ENCODE measurements around the gene DNTT.

DNTT gene

DNA sequence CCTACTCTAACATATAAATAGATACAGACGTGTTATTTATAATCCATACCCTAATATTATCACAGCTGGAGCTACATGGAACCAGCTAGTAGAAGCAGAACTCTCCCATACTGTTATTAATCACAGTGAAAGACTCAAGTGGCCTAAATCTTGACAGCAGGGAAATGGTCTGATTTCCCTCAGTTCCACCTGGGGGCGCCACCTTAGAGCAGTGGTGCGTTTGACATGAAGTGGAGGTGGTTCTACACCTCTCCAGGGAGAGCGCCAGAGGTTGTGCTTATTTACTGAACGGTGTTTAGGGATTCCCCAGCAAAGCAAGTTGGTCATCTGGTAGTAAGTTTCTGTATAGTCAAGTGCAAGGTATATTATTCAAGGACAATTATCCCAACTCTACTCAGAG, 17.6 kb downstream of the DNTT start:
- Histone ChIP-seq H3K4me1 (ENCODE audit: control insufficient read depth, insufficient read depth, low read length) (no peaks in the 10 kb centered on the region), H3K4me3 (ENCODE audit: low read length) (no peak overlapping the region), H3K27me3 (ENCODE audit: control insufficient read depth, insufficient read depth, low read length) (peaks cover 3% of the 10 kb centered on the region), H3K36me3 (ENCODE audit: control insufficient read depth, insufficient read depth, low read length) (no peaks in the 10 kb centered on the region), H3K9me3 (ENCODE audit: control insufficient read depth, low read length) (no peaks in the 10 kb centered on the region), H3K9ac (ENCODE audit: low read length) (no peak overlapping the region)

DNA sequence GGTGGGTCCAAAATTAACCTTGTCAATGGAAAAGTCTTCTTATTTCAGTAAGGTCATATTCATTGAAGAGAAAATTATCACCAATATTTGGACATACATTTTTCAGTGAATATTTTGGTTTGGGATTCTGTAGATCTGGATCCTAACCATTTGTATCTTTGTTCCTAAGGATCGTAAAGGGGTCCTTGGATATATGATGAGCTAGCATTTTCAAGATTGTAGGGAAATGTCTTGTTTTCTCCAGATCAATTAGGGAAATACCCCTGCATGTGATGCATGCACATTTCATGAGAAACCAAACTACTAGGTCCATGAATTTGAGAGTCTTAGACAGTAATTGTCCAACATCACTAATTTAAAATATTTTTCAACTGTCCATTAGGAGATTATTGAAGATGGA, 18.0 kb downstream of the DNTT start:
- Histone ChIP-seq H3K27me3 (ENCODE audit: control insufficient read depth, insufficient read depth, low read length) (peaks cover 3% of the 10 kb centered on the region), H3K9me3 (ENCODE audit: control insufficient read depth, low read length) (no peaks in the 10 kb centered on the region), H3K36me3 (ENCODE audit: control insufficient read depth, insufficient read depth, low read length) (no peaks in the 10 kb centered on the region)

DNA sequence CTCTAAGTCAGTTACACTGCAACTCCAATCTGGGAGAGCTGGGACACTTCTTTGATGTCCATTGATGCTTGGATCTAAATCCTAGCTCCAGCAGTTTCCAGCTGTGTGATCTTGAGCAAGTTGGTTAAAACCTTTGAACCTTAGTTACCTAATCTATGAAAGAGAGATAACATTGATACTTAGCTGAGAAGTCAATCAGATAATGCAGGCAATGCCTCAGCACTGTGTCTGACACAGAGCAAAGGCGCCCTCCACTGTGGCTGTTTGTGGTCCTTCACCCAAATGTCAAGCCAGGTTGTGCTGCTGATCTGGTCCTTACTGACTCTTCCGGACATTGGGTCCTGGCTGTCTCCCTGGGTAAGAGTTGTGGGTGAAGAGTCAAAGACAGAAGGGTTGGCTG, 20.2 kb downstream of the DNTT start:
- no peaks in the 10 kb centered on the region for H3K4me1 ChIP-seq (ENCODE audit: control insufficient read depth, insufficient read depth, low read length)
- no peaks in the 10 kb centered on the region for H3K36me3 ChIP-seq (ENCODE audit: control insufficient read depth, insufficient read depth, low read length)
- H3K27me3 ChIP-seq (ENCODE audit: control insufficient read depth, insufficient read depth, low read length), result peaks cover 3% of the 10 kb centered on the region
- no peak overlapping the region for H3K4me3 ChIP-seq (ENCODE audit: low read length)
- no peak overlapping the region for H3K9ac ChIP-seq (ENCODE audit: low read length)
- H3K9me3 ChIP-seq (ENCODE audit: control insufficient read depth, low read length), result no peaks in the 10 kb centered on the region

More for the DNA sequence above, 18.0 kb downstream of the DNTT start:
- H3K4me1 ChIP-seq (ENCODE audit: control insufficient read depth, insufficient read depth, low read length), result no peaks in the 10 kb centered on the region
- no peak overlapping the region for H3K4me3 ChIP-seq (ENCODE audit: low read length)
- no peak overlapping the region for H3K9ac ChIP-seq (ENCODE audit: low read length)

DNA sequence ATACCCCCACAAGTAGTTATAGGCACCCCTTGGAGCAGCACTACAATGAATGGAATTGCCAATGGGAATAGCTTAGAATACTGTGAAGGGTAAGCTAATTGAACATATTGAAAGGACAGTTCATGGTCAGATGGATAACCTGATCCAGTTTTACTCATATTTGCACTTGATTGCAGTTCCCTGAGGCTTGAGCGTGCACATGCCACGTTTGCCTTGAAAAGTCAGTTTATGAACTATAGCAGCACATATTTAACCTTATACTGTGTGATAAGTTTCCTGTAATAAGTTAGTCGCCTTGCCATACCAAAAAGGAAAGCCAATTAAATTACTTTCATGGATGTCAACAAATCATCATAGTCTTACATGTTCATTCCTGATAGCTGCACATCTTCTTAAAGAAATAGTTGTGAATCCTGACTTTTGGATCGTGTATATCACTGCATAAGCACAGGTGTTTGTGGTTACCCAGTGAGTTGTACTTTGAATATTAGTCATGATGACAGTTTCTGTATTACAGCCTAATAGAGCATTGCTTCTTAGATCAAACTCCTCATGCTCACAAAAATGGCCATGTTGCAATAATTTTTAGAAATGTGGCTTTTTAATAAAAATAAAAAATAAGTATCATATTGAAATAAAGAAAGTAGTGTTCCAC, 21.6 kb downstream of the DNTT start:
- Histone ChIP-seq H3K4me1 (ENCODE audit: control insufficient read depth, insufficient read depth, low read length) (no peaks in the 10 kb centered on the region), H3K36me3 (ENCODE audit: control insufficient read depth, insufficient read depth, low read length) (no peaks in the 10 kb centered on the region), H3K4me3 (ENCODE audit: low read length) (no peak overlapping the region), H3K27me3 (ENCODE audit: control insufficient read depth, insufficient read depth, low read length) (peaks cover 3% of the 10 kb centered on the region), H3K9me3 (ENCODE audit: control insufficient read depth, low read length) (no peaks in the 10 kb centered on the region), H3K9ac (ENCODE audit: low read length) (no peak overlapping the region)

DNA sequence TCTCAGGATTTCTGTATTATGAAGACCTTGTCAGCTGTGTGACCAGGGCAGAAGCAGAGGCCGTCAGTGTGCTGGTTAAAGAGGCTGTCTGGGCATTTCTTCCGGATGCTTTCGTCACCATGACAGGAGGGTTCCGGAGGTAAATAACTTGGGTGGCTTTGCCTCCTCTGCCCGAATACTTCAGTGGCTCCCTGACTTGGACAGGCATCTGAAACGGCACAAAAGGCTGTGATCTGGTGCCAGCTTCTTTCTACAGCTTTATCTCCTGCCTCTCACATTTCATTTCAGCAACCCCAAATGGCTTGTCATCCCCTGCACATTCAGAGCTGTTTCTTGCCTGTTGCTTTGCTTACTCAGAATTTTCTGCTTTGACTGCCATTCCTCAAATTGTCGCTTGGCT, 23.2 kb downstream of the DNTT start:
- Histone ChIP-seq H3K9me3 (ENCODE audit: control insufficient read depth, low read length) (no peaks in the 10 kb centered on the region), H3K36me3 (ENCODE audit: control insufficient read depth, insufficient read depth, low read length) (no peaks in the 10 kb centered on the region), H3K27me3 (ENCODE audit: control insufficient read depth, insufficient read depth, low read length) (peaks cover under 1% of the 10 kb centered on the region), H3K9ac (ENCODE audit: low read length) (no peak overlapping the region), H3K4me3 (ENCODE audit: low read length) (no peak overlapping the region), H3K4me1 (ENCODE audit: control insufficient read depth, insufficient read depth, low read length) (no peaks in the 10 kb centered on the region)

DNA sequence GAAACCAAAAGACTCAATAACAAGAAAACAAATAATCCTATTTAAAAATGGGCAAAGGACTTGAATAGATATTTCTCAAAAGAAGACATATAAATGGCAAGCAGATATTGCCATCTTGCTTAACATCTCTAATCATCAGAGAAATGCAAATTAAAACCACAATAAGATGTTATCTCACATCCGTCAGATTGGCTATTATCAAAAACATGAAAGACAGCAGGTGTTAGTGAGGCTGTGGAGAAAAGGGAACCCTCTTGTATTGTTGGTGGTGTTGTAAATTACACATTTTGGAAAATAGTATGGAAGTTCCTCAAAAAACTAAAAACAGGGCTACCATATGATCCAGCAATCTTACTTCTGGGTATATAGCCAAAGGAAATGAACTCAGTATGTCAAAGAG, 28.9 kb downstream of the DNTT start:
- Histone ChIP-seq H3K27me3 (ENCODE audit: control insufficient read depth, insufficient read depth, low read length) (peaks cover 17% of the 10 kb centered on the region), H3K9me3 (ENCODE audit: control insufficient read depth, low read length) (no peaks in the 10 kb centered on the region), H3K4me3 (ENCODE audit: low read length) (no peak overlapping the region), H3K4me1 (ENCODE audit: control insufficient read depth, insufficient read depth, low read length) (no peaks in the 10 kb centered on the region), H3K9ac (ENCODE audit: low read length) (no peak overlapping the region), H3K36me3 (ENCODE audit: control insufficient read depth, insufficient read depth, low read length) (no peaks in the 10 kb centered on the region)

DNA sequence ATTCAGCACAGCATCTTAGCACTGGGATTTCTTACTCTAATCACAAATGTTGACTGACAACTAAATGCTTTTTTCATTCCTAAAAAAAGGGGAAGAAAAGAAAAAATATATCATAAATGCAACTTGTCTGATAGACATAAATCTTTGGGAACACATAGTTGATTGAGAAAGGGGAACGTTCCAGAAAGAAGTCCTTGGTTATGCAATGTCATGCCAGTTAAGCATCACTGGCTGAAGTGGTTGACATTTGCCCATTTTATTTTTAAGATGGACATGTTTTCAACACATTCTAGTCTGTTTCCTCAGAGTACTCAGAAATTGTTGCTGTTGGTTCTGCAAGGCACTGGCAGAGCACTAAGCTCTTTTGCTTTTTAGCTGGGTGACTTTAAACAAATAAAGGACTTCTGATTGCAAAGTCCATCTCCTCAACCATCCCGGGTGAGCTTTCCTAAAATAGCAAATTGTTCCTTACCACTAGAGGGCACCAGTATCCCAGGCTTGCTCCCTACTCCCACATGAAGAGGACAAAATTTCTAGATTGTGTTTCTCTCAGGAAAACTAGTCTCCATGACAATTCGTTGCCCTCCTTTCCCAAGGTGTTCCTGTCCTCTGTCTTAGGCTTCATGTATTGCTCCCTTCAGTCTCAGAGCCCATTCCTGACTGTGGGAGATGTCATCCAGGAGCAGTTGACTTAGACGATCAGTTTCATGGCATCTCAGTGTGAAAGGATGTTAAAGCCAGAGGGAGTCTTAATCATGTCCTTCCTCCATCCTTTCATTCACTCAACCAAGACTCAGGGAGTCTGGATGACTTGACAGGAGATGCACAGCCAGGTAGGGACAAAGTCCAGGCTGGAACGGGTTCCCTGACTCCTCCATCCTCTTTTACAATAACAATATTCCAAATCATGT, 30.6 kb downstream of the DNTT start:
- no peak overlapping the region for H3K9ac ChIP-seq (ENCODE audit: low read length)
- H3K4me3 ChIP-seq (ENCODE audit: low read length), result no peak overlapping the region
- no peaks in the 10 kb centered on the region for H3K4me1 ChIP-seq (ENCODE audit: control insufficient read depth, insufficient read depth, low read length)
- H3K9me3 ChIP-seq (ENCODE audit: control insufficient read depth, low read length), result no peaks in the 10 kb centered on the region
- peaks cover 17% of the 10 kb centered on the region for H3K27me3 ChIP-seq (ENCODE audit: control insufficient read depth, insufficient read depth, low read length)
- no peaks in the 10 kb centered on the region for H3K36me3 ChIP-seq (ENCODE audit: control insufficient read depth, insufficient read depth, low read length)

DNA sequence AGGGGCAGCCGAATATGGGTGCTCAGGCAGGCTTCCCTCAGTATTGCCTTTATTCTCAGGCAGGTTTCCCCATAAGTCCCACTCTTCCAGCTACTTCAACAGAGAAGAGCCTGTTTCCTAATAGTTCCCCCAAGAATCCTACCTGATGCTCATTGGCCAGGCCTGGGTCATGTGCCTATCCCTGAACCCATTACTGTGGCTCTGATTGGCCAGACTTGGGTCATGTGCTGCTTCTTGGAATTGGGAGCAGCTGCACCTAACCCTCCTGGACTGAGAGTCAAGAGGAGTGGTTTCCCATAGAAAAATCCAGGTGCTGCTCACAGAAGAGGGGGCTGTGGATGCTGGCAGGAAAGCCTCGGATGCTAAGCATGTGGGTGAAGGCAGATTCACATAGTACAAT, 32.9 kb downstream of the DNTT start:
- no peak overlapping the region for H3K9ac ChIP-seq (ENCODE audit: low read length)
- H3K9me3 ChIP-seq (ENCODE audit: control insufficient read depth, low read length), result no peaks in the 10 kb centered on the region
- H3K36me3 ChIP-seq (ENCODE audit: control insufficient read depth, insufficient read depth, low read length), result no peaks in the 10 kb centered on the region
- peaks cover 17% of the 10 kb centered on the region for H3K27me3 ChIP-seq (ENCODE audit: control insufficient read depth, insufficient read depth, low read length)
- no peak overlapping the region for H3K4me3 ChIP-seq (ENCODE audit: low read length)
- no peaks in the 10 kb centered on the region for H3K4me1 ChIP-seq (ENCODE audit: control insufficient read depth, insufficient read depth, low read length)

DNA sequence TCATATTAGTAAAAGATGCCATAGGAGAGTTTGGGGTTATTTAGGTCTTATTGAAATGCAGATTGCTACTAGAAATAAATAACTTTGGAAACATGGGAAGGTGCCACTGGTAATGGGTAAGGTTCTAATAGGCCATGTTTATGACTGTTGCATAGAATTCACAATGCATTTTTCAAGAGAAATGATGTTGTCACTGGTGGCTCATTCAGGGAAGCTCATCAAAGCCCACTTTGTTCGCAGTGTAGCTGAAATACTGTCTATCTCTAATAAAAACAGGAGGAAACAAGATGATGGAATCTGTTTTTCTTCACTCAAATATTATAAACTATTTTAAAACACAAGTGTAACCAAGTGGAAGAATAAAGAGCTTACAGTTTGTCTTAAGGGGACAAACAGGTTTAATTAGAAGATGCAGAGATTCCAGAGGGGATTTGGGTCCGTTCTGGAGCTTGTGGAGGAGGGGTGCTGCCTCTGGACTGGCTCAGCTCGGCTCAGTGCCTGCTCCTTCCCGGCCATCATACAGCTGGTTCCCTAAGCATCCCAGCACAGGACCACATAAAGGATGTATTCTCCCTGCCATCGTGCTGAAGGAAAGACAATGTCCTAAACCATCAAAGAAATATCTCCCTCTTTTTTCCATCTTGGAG, 34.2 kb downstream of the DNTT start:
- H3K4me1 ChIP-seq (ENCODE audit: control insufficient read depth, insufficient read depth, low read length), result no peaks in the 10 kb centered on the region
- H3K9me3 ChIP-seq (ENCODE audit: control insufficient read depth, low read length), result no peaks in the 10 kb centered on the region
- H3K9ac ChIP-seq (ENCODE audit: low read length), result no peak overlapping the region
- peaks cover 14% of the 10 kb centered on the region for H3K27me3 ChIP-seq (ENCODE audit: control insufficient read depth, insufficient read depth, low read length)
- no peak overlapping the region for H3K4me3 ChIP-seq (ENCODE audit: low read length)
- H3K36me3 ChIP-seq (ENCODE audit: control insufficient read depth, insufficient read depth, low read length), result no peaks in the 10 kb centered on the region

DNA sequence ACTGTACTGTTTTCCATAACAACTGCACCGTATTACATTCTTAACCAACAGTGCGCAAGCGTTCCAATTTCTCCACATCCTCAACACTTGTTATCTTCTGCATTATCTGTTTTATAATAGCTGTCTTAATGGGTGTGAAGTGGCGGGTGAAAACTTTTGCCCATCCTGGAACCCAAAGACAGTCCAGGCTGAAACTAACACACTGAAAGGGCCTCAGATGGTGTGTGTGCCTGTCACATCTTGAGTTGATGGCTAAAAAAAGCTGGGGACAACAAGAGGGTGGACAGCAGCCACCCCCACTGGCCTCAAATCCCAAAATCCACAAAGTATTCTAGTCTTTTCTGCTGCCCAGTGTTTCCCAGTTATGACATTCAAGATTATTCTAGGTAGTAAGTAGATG, 35.1 kb downstream of the DNTT start:
- H3K4me1 ChIP-seq (ENCODE audit: control insufficient read depth, insufficient read depth, low read length), result no peaks in the 10 kb centered on the region
- no peaks in the 10 kb centered on the region for H3K9me3 ChIP-seq (ENCODE audit: control insufficient read depth, low read length)
- H3K27me3 ChIP-seq (ENCODE audit: control insufficient read depth, insufficient read depth, low read length), result peaks cover 14% of the 10 kb centered on the region
- H3K36me3 ChIP-seq (ENCODE audit: control insufficient read depth, insufficient read depth, low read length), result no peaks in the 10 kb centered on the region
- H3K9ac ChIP-seq (ENCODE audit: low read length), result no peak overlapping the region
- H3K4me3 ChIP-seq (ENCODE audit: low read length), result no peak overlapping the region

DNA sequence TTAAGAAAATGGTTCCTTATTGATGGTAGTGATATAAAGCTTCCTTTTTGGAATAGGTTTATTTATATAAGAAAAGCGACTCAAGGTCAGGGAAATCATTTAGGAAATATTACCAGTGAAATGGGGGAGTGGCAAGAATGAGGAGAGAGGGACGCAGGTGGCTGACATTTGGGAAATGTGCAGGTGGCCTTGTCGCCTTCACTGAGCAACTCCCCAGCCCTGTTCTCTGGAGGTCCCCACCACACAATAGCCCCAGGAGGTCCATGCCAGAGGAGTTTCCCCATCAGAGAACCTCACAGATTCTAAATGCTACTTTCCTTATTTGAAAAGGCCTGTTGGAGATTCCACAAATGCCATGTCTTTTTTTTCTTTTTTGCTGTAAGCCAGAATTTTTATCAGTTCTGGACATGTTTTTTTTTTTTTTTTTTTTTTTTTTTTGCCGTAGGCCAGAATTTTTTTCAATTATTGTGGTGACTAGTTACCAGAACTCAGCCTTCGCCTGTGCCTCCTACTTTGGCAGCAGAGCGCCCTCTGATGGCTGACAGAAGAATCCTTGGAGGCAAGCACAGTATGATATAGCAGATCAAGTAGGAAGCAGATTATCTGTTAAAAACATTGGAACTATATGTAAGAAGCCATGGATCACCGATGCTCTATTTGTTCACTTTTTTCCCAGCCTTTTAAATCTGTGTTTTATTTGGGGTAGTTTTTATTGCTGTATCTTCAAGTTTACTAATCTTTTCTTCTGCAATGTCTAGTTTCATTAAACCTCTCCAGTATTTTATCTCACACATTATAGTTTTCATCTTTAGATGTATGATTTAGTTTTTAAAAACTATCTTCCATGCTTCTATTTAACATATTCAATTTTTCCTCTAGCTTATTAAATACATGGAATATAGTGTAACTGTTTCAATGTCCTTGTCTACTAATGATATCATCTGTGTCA, 36.0 kb downstream of the DNTT start:
- Histone ChIP-seq H3K9me3 (ENCODE audit: control insufficient read depth, low read length) (no peaks in the 10 kb centered on the region), H3K4me3 (ENCODE audit: low read length) (no peak overlapping the region), H3K36me3 (ENCODE audit: control insufficient read depth, insufficient read depth, low read length) (no peaks in the 10 kb centered on the region), H3K27me3 (ENCODE audit: control insufficient read depth, insufficient read depth, low read length) (peaks cover 12% of the 10 kb centered on the region), H3K4me1 (ENCODE audit: control insufficient read depth, insufficient read depth, low read length) (no peaks in the 10 kb centered on the region), H3K9ac (ENCODE audit: low read length) (no peak overlapping the region)
